Stomach (tissue), 4 donors: Measurements from ENCODE around the gene PAGR1.

Source experiments
- CTCF ChIP-seq, 7 experiments: fragments of 450-650 bp in 4 of 7; fragments of 200-600 bp in 3 of 7; sonication (generic) in 3 of 7; IDR thresholded peaks; one replicate each; pipeline ENCODE4 v1.5.1; 2016 to 2019; ENCODE audit warnings: antibody characterized with exemption in 7 of 7, control low read depth in 2 of 7, mild to moderate bottlenecking in 1 of 7
- EP300 ChIP-seq: sonication (generic); formaldehyde crosslinking; IDR thresholded peaks from one replicate; pipeline ENCODE4 v1.6.1; 2017; ENCODE audit warnings: antibody characterized with exemption
- POLR2AphosphoS5 ChIP-seq, 3 donors: sonication (generic); formaldehyde crosslinking; IDR thresholded peaks; one replicate each; pipeline ENCODE4 v1.6.1; 2016; ENCODE audit warnings: antibody characterized with exemption in 3 of 3

GRCh38 chr16:29794231-29794710 is 21.7 kb upstream of the PAGR1 start:
- TF ChIP-seq CTCF (IDR thresholded peaks at IDR 0.05) (no peak), POLR2AphosphoS5 (IDR thresholded peaks at IDR 0.05) (no peak), EP300 (no peak)
